Common myeloid progenitor, CD34-positive (primary cell): ENCODE results near the gene AFDN.

Experiments used
- CTCF ChIA-PET: fragments of 350-600 bp; sonication (Branson Sonifier 250); formaldehyde crosslinking; loops from one replicate; lab custom pipeline; 2021; ENCODE audit warnings: antibody characterized with exemption; lab: Charles Lee
- POLR2A ChIA-PET: fragments of 350-600 bp; sonication (Branson Sonifier 250); formaldehyde crosslinking; loops from one replicate; lab custom pipeline; 2021; ENCODE audit warnings: antibody characterized with exemption; lab: Charles Lee
- DNase-seq, 3 donors: peaks; one replicate each; pipeline versions ENCODE4 v3.0.0 to v3.0.0-alpha.2; 2013
- H3K27ac ChIP-seq, 2 experiments: 1 replicate in 1 of 2; 2 replicates in 1 of 2; pipeline ENCODE4 v1.7.0; 2013; ENCODE audit warnings: inconsistent platforms in 2 of 2, low read length in 2 of 2, mild to moderate bottlenecking in 2 of 2, low read depth in 1 of 2, moderate library complexity in 1 of 2; ENCODE audit not compliant: severe bottlenecking in 2 of 2, insufficient read depth in 1 of 2, poor library complexity in 1 of 2
- H3K27me3 ChIP-seq, 5 experiments: replicated peaks in 2 of 5; 1 replicate in 3 of 5; 2 replicates in 2 of 5; pipeline versions ENCODE4 v1.6.1 to v1.7.0; 2013; ENCODE audit warnings: low read length in 4 of 5, mild to moderate bottlenecking in 2 of 5, moderate library complexity in 2 of 5, inconsistent platforms in 1 of 5; ENCODE audit not compliant: insufficient read depth in 5 of 5, control insufficient read depth in 4 of 5
- H3K36me3 ChIP-seq, 4 experiments: 1 replicate in 2 of 4; 2 replicates in 2 of 4; pipeline versions ENCODE4 v1.6.1 to v1.7.0; 2013; ENCODE audit warnings: low read length in 3 of 4, control low read depth in 1 of 4, mild to moderate bottlenecking in 1 of 4; ENCODE audit not compliant: control insufficient read depth in 4 of 4, insufficient read depth in 4 of 4
- H3K4me1 ChIP-seq, 4 experiments: 1 replicate in 3 of 4; 2 replicates in 1 of 4; pipeline versions ENCODE4 v1.6.1 to v1.7.1; 2013; ENCODE audit warnings: low read length in 3 of 4, mild to moderate bottlenecking in 3 of 4, control low read depth in 1 of 4, inconsistent platforms in 1 of 4, moderate library complexity in 1 of 4; ENCODE audit not compliant: control insufficient read depth in 4 of 4, insufficient read depth in 4 of 4; ENCODE audit errors: control extremely low read depth in 1 of 4
- H3K4me3 ChIP-seq, 7 experiments: 1 replicate in 4 of 7; 2 replicates in 3 of 7; pipeline versions ENCODE4 v1.5.1 to v1.7.0; 2013; ENCODE audit warnings: mild to moderate bottlenecking in 7 of 7, low read length in 6 of 7, moderate library complexity in 6 of 7, inconsistent platforms in 2 of 7, low read depth in 2 of 7, control low read depth in 1 of 7; ENCODE audit not compliant: insufficient read depth in 4 of 7, control insufficient read depth in 1 of 7; ENCODE audit errors: extremely low read depth in 1 of 7
- H3K9me3 ChIP-seq, 5 experiments: 1 replicate in 4 of 5; 2 replicates in 1 of 5; pipeline versions ENCODE4 v1.6.1 to v1.7.1; 2013; ENCODE audit warnings: low read length in 4 of 5, mild to moderate bottlenecking in 2 of 5, inconsistent platforms in 1 of 5, low read depth in 1 of 5, moderate library complexity in 1 of 5; ENCODE audit not compliant: control insufficient read depth in 4 of 5, insufficient read depth in 2 of 5; ENCODE audit errors: control extremely low read depth in 1 of 5
- WGBS: methylation state at CpG from one replicate; pipeline ENCODE4 v1.1.5; 2013; ENCODE audit not compliant: insufficient coverage; 5-methylcytosine and 5-hydroxymethylcytosine counted together

The AFDN gene

DNA sequence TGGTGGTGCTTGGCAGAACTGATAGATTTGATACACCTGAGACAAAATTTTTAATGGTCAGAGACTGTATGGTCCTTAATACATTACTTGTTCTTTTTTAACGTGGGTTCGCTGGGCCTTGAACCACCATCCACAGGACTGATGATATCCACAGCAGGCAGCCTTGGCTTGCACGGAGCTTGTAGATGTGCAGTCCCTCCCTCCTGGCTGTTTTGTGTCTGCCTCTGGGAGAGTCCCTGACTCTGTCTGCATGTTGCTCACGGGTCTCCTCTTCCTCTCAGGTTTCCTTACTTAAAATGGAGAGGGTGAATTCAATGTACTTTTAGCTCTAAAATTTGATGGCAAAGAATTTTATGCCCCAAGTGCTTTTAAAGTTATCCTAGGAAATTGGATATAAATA lies 188.3 kb downstream of the AFDN start:
- Histone ChIP-seq H3K27ac (no peak overlapping the region), H3K36me3 (no peaks in the 10 kb centered on the region), H3K4me1 (no peaks in the 10 kb centered on the region), H3K27me3 (peaks cover 0 to 2% (median 0%) of the 10 kb centered on the region in 5 experiments), H3K9me3 (peaks cover 3 to 24% (median 14%) of the 10 kb centered on the region in 5 experiments), H3K4me3 (no peak overlapping the region)
- POLR2A ChIA-PET: no interaction called here
- CTCF ChIA-PET: no interaction called here
- WGBS: 84% methylated on average over 3 of the region's 4 CpGs
- DNase-seq: no peak

DNA sequence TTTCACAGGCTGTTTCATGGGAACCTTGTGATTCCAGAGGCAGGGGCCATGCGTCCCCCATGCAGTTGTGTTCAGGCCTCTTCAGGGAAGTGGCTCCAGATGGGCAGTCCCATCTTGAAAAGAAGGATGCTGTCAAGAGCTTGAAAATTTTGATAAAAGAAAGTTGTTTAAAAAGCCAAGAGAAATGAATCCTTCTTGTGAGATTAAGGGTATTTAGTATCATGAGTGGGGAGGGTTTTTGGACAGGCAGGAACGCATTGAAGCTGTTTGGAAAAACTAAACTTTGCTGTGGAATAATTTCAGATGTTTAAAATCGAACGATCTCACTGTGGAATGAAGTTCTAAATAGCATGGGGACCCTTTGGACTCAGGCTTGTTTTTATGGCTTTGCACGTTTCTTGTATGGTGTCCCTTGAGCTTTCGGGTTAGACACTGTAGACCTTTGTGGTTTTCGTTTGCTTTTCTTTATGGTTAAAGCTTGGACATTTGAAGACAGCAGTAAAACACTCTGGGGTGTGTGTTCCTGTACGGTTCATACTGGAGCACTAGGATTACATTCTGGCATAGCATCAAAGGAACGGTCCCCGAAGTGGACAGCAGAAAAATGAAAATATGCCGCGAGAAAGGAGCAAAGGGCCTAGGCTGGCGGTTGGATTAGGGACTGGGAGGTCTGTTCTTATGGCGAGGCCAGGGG lies 188.9 kb downstream of the AFDN start:
- no peak for DNase-seq
- WGBS: 94% methylated on average over 14 of the region's 14 CpGs

GRCh38 chr6:168016176-168016620 lies 189.5 kb downstream of the AFDN start:
- no peak overlapping the region for H3K27ac ChIP-seq
- H3K36me3 ChIP-seq: no peaks in the 10 kb centered on the region
- H3K4me3 ChIP-seq: no peak overlapping the region
- peaks cover 0 to 3% (median 0%) of the 10 kb centered on the region in 5 experiments for H3K27me3 ChIP-seq
- no peak for DNase-seq
- WGBS: 98% methylated on average over 18 of the region's 18 CpGs
- no peaks in the 10 kb centered on the region for H3K4me1 ChIP-seq
- peaks cover 2 to 24% (median 11%) of the 10 kb centered on the region in 5 experiments for H3K9me3 ChIP-seq
- CTCF ChIA-PET: interaction anchor here (0.6 kb wide), 1 partner anchor 33 kb away, joined by 3 read pairs; no protein-coding TSS in a partner anchor
- POLR2A ChIA-PET: interaction anchor here (0.7 kb wide), 1 partner anchor 462 kb away, joined by 3 read pairs; no protein-coding TSS in a partner anchor

More for the DNA sequence above, 188.9 kb downstream of the AFDN start:
- no peaks in the 10 kb centered on the region for H3K36me3 ChIP-seq
- H3K4me3 ChIP-seq: no peak overlapping the region
- H3K4me1 ChIP-seq: no peaks in the 10 kb centered on the region
- POLR2A ChIA-PET: interaction anchor here (0.7 kb wide), 1 partner anchor 463 kb away, joined by 3 read pairs; no protein-coding TSS in a partner anchor
- no peak overlapping the region for H3K27ac ChIP-seq
- peaks cover 3 to 24% (median 14%) of the 10 kb centered on the region in 5 experiments for H3K9me3 ChIP-seq
- H3K27me3 ChIP-seq: peaks cover 0 to 3% (median 0%) of the 10 kb centered on the region in 5 experiments
- CTCF ChIA-PET: interaction anchor here (0.6 kb wide), 1 partner anchor 32 kb away, joined by 3 read pairs; no protein-coding TSS in a partner anchor

GRCh38 chr6:168016721-168017525 lies 190.2 kb downstream of the AFDN start:
- 89% methylated on average over 16 of the region's 18 CpGs for WGBS

DNA sequence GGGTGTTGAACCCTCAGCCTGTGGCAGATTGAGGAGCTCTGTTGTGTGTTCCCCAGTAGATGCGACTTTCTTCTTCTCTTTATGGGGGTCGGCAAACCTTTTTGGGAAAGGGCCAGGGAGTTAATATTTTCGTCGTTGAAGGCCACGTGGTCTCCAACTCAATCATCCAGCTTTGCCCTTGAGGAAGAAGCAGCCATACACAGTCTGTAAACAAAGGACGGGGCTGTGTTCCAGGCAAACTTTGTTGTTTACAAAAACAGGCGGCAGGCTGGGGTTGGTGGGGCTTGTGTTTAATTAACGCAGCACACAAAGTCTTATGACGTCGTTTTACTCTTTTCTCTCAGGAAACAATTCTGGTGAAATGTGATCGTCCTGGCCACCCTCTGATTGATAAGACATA lies 190.9 kb downstream of the AFDN start:
- ChIA-PET POLR2A (no interaction called here), CTCF (no interaction called here)
- H3K27ac ChIP-seq: no peak overlapping the region
- peaks cover 0 to 8% (median 0%) of the 10 kb centered on the region in 5 experiments for H3K27me3 ChIP-seq
- H3K4me1 ChIP-seq: no peaks in the 10 kb centered on the region
- H3K4me3 ChIP-seq: no peak overlapping the region
- no peak for DNase-seq
- peaks cover 0 to 18% (median 2%) of the 10 kb centered on the region in 5 experiments for H3K9me3 ChIP-seq
- 87% methylated on average over 8 of the region's 11 CpGs for WGBS
- H3K36me3 ChIP-seq: no peaks in the 10 kb centered on the region

More at GRCh38 chr6:168016721-168017525, 190.2 kb downstream of the AFDN start:
- CTCF ChIA-PET: no interaction called here
- Histone ChIP-seq H3K27me3 (peaks cover 0 to 6% (median 0%) of the 10 kb centered on the region in 5 experiments), H3K9me3 (peaks cover 0 to 24% (median 7%) of the 10 kb centered on the region in 5 experiments), H3K4me1 (no peaks in the 10 kb centered on the region), H3K27ac (no peak overlapping the region), H3K4me3 (no peak overlapping the region), H3K36me3 (no peaks in the 10 kb centered on the region)
- no peak for DNase-seq
- POLR2A ChIA-PET: no interaction called here

DNA sequence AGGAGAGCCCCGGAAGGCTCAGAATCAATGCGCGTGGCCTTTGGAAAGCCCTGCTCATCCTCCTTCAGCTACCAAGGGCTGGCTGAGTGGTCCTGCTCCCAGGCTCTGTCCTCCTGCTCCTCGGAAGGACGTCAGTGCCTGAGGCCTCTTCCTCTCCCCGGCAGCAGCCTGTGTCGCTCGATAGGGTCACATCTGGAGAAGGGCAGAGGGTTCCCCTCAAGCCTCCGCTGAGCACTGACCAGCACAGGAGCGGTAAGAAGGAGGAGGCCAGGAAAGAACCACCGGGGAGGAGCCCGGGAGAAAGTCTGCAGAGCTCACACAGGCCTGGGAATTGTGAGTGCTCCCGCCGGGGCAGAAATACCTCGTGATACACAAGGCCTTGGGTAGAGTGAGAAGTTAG lies 192.0 kb downstream of the AFDN start:
- Histone ChIP-seq H3K9me3 (peaks cover 0 to 10% (median 0%) of the 10 kb centered on the region in 5 experiments), H3K4me1 (no peaks in the 10 kb centered on the region), H3K4me3 (no peak overlapping the region), H3K36me3 (no peaks in the 10 kb centered on the region), H3K27me3 (peaks cover 0 to 9% (median 0%) of the 10 kb centered on the region in 5 experiments), H3K27ac (no peak overlapping the region)
- DNase-seq: no peak
- POLR2A ChIA-PET: no interaction called here
- 93% methylated on average over 15 of the region's 15 CpGs for whole genome bisulfite sequencing
- CTCF ChIA-PET: no interaction called here
